Measurements from ENCODE around the gene SLC38A6.

DNA sequence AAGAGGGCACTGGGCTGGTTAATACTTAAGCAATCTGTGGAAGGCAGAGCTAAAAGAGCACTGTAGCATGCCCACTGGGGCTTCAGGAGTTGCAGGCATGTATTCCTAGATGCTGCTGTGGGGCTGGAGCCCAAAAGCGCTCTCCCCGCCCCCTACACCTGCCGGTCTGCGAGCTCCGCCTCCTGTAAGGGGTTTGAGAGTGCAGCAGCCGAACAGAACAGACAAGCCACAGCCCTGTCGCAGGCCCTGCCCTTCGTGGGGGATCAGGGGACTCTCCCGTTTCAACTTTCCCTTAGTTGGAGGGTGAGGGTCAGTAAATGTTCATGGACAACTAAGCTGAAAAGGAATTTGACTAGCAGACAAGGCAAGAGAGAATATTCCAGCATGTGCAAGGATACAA is 17.6 kb downstream of the SLC38A6 start:
- TF ChIP-seq, protein P1, sequence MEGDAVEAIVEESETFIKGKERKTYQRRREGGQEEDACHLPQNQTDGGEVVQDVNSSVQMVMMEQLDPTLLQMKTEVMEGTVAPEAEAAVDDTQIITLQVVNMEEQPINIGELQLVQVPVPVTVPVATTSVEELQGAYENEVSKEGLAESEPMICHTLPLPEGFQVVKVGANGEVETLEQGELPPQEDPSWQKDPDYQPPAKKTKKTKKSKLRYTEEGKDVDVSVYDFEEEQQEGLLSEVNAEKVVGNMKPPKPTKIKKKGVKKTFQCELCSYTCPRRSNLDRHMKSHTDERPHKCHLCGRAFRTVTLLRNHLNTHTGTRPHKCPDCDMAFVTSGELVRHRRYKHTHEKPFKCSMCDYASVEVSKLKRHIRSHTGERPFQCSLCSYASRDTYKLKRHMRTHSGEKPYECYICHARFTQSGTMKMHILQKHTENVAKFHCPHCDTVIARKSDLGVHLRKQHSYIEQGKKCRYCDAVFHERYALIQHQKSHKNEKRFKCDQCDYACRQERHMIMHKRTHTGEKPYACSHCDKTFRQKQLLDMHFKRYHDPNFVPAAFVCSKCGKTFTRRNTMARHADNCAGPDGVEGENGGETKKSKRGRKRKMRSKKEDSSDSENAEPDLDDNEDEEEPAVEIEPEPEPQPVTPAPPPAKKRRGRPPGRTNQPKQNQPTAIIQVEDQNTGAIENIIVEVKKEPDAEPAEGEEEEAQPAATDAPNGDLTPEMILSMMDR (IDR thresholded peaks at IDR 0.05; ENCODE audit: poor library complexity) = no peak
- no peak for TF ChIP-seq EZH2 (IDR thresholded peaks at IDR 0.05; ENCODE audit: borderline replicate concordance)
